IPS-18c (cell line): ENCODE measurements around the gene TOP3B.
"Not testable (repeated sequence)": the region's sequence is repeated elsewhere in the genome, so short reads cannot be mapped to it uniquely, and the experiment has no call there.

Source experiments
- H3K4me3 ChIP-seq: 2 replicates; pipeline ENCODE4 v1.7.0; 2013; ENCODE audit warnings: low read depth, mild to moderate bottlenecking, low read length, moderate library complexity; ENCODE audit not compliant: insufficient read depth
- H3K9me3 ChIP-seq: one replicate; pipeline ENCODE4 v1.6.1; 2013; ENCODE audit warnings: mild to moderate bottlenecking, low read length, moderate library complexity; ENCODE audit not compliant: control insufficient read depth, insufficient read depth

Gene TOP3B

GRCh38 chr22:21926728-21927127 is 55.9 kb downstream of the TOP3B start:
- Histone ChIP-seq H3K9me3 (no peaks in the 10 kb centered on the region), H3K4me3 (no peak overlapping the region)

- H3K9me3 ChIP-seq: no peaks in the 10 kb centered on the region
These were observed 59.4 kb downstream of the TOP3B start for GRCh38 chr22:21923163-21923561.

GRCh38 chr22:21922370-21923162 is 60.0 kb downstream of the TOP3B start:
- H3K9me3 ChIP-seq: no peaks in the 10 kb centered on the region
- no peak overlapping the region for H3K4me3 ChIP-seq

More at GRCh38 chr22:21923163-21923561, 59.4 kb downstream of the TOP3B start:
- no peak overlapping the region for H3K4me3 ChIP-seq

GRCh38 chr22:21921729-21922128 is 60.9 kb downstream of the TOP3B start:
- no peak overlapping the region for H3K4me3 ChIP-seq

DNA sequence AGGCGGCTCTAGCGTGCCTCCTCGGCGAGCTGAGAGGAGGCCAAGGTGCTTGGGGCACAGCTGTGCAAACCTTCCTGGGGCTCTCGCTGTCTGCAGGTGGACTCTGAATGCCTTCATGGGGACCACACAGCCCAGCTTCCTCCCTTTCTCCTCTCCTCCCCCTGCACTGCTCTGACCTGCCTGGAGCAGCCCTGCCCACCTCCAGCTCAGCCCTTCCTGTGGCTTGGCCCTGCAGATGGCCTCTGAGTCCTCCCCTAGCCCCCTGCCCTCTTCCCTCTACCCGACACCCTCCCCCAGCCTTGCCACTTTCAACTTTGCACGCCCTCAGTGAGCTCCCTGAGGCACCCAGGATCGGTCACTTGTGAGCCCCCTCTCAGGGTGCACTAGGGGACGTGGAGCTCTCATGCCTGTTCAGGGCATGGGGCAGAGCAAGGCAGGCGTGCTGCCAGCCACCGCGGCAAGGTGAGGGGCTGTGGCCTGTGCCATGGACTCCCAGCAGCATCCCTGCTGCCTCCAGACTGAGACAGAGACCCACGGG is 61.3 kb downstream of the TOP3B start:
- no peak overlapping the region for H3K4me3 ChIP-seq
- no peaks in the 10 kb centered on the region for H3K9me3 ChIP-seq

More at GRCh38 chr22:21921729-21922128, 60.9 kb downstream of the TOP3B start:
- H3K9me3 ChIP-seq: no peaks in the 10 kb centered on the region

DNA sequence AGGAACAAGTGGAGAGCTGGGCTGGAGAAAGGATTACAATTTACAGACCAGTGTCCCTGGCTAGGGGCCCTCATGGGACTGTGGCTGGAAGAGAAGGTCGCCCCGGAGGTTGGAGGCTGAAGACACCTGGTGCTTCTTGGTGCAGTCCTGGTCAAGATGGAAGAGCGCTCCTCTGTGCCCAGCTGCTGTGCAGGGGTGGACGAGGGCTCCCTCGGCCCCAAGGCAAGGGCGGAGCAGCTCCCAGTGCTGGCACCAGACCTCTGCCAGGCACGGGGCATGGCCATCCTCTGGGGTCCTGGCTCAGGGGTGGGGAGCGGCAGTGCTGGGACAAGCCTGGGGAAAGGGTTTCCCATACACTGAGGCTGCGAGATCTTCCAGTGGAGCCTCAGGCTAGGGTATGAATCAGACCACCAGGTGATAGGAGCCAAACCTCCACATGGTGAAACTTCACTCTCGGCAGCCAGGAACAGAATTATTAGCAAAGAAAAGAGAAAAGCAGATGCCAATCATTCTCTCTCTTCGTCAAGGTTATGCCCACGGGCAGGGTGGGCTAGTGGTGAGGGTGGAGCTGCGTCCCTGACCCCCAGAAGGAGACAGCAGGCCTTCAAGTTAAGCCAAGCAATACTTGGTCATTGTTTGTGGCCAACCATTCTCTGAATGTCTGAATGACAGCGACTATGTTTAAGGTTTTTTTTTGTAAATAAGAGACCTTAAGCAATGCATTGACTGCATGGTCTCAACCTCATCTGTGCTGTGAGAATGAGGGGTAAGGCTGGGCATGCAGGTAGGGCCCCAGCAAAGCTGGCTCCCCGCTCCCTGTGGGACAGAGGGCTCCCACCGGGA is 62.0 kb downstream of the TOP3B start:
- Histone ChIP-seq H3K9me3 (no peaks in the 10 kb centered on the region), H3K4me3 (no peak overlapping the region)

DNA sequence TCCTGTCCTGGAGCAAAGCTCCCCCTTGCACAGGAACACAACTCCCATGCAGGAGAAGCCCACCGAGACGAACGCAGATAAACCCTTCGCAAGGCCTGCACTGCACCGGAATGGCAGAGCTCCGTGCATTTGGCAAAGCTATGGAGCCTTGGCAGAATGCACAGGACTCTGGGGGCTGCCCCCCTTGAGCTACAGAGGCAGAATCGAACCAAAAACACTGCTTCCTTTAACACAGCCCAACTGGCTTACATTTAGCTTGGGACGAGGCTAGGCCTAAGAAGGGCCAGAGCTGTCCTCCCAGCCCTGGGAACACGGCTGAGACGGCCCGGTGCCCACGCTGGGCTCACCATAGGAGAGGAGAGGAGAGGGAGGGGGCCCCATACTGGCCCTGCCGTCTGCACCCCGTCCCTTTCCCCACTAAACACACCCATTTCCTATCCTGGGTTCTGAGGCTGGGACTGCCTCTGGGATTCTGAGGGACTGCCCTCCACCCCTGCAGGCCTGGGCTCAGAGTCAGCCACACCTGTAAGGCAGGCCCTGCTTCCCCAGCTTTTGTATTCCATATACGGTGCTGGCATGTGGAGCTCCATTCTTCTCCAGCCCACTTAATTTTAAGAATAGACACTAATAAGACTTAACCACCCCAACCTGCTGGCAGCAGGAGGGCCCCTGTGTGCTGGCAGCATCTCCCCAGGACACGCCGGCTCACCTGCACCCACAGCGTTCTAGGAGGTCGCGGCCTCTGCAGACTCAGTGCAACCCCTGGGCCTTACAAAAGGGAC is 62.9 kb downstream of the TOP3B start:
- no peaks in the 10 kb centered on the region for H3K9me3 ChIP-seq
- no peak overlapping the region for H3K4me3 ChIP-seq

GRCh38 chr22:21918466-21919185 is 64.0 kb downstream of the TOP3B start:
- Histone ChIP-seq H3K9me3 (no peaks in the 10 kb centered on the region), H3K4me3 (no peak overlapping the region)

DNA sequence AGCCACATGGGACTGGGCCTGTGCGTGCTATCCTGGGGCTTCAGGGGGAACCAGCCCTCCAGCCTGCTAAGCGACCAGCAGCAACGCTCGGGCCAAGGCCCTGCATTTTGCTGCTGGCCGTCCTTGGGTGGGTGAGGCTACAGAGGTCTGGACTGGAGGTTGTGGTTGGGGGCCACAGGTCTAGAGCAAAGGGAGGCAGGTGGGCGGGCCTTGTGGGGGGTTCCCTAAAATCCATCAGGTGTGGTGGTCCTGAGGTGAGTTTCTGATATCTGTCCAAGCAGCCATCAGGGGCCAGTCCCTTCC is 64.7 kb downstream of the TOP3B start:
- no peak overlapping the region for H3K4me3 ChIP-seq

GRCh38 chr22:21917181-21917958 is 65.2 kb downstream of the TOP3B start:
- peak overlapping the region; percentile 12; the same call in 1 of the 2 replicates for H3K4me3 ChIP-seq

More for the DNA sequence above, 64.7 kb downstream of the TOP3B start:
- no peaks in the 10 kb centered on the region for H3K9me3 ChIP-seq

GRCh38 chr22:21916309-21916918 is 66.2 kb downstream of the TOP3B start:
- Histone ChIP-seq H3K4me3 (no peak overlapping the region), H3K9me3 (no peaks in the 10 kb centered on the region)

More at GRCh38 chr22:21917181-21917958, 65.2 kb downstream of the TOP3B start:
- H3K9me3 ChIP-seq: no peaks in the 10 kb centered on the region

DNA sequence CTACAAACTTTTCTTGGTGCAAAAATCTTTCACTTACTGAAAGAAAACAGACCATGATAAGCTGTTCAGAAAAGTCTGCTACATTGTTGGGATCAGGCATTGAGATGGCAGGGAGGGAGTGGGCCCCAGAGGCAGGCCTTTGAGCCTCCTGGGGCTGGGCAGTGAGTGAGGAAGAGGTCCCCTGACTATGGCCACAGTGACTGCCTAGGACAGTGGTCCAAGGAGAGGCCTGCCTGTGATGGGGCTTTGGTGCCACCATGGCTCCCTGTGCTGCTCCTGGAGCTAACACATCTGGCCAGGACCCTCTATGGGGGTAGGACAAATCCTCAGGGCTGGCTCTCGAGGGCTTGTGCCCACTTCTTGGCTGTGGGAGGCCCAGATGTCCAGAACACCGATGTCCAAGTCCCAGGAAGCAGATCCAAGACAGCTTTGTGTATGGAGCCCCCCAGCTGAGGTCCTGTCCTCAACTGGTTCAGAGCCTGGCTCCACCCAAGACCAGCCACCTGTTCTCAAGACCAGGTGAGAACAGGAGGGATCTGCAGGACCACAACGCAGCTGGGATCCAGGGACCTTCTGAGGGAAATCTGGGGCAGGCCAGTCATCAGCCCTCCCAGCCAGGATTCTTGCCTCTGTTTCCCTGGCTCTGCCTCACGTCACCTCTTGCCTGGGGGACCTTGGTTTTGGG is 66.8 kb downstream of the TOP3B start:
- Histone ChIP-seq H3K4me3 (no peak overlapping the region), H3K9me3 (no peaks in the 10 kb centered on the region)

DNA sequence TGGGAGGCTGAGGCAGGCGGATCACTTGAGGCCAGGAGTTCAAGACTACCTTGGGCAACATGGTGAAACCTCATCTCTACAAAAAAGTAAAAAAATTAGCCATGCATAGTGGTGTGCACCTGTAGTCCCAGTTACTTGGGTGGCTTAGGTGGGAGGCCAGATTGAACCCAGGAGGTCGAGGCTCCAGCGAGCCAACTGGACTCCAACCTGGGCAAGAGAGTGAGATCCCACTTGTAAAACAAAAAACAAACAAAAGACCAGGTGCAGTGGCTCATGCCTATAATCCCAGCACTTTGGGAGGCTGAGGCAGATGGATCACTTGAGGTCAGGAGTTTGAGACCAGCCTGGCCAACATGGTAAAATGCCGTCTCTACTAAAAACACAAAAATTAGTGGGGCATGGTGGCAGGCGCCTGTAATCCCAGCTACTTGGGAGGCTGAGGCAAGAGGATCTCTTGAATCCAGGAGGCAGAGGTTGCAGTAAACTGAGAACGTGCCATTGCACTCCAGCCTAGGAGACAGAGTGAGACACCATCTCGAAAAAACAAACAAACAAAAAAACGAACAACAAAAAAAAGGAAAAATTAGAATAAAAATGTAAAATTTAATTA is 68.4 kb downstream of the TOP3B start:
- H3K4me3 ChIP-seq, H3K9me3 ChIP-seq: not testable (repeated sequence)

DNA sequence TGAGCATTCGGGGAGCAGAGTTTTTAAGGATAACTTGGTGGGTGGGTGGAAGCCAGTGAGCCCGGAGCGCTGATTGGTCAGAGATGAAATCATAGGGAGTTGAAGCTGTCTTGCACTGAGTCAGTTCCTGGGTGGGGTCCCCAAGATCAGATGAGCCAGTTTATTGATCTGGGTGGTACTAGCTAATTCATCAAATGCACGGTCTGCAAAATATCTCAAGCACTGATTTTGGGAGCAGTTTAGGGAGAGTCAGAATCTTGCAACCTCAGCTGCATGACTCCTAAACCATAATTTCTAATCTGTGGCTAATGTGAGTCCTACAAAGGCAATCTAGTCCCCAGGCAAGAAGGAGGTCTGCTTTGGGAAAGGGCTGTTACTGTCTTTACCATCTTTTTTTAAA is 72.2 kb downstream of the TOP3B start:
- H3K4me3 ChIP-seq, H3K9me3 ChIP-seq: not testable (repeated sequence)

- no peaks in the 10 kb centered on the region for H3K9me3 ChIP-seq
- no peak overlapping the region for H3K4me3 ChIP-seq
These were observed 72.7 kb downstream of the TOP3B start for GRCh38 chr22:21909871-21910270.
